HepG2 (cell line): ENCODE measurements around the gene OR6X1.

Experiments
- NFYB ChIP-seq: sonication (generic); formaldehyde crosslinking; IDR thresholded peaks from 2 replicates; pipeline ENCODE4 v1.4.0; 2020; ENCODE audit warnings: missing genetic modification reagents
- TF ChIP-seq, protein P1 (sequence below): sonication (generic); formaldehyde crosslinking; IDR thresholded peaks from 2 replicates; pipeline ENCODE4 v1.4.0; 2020; ENCODE audit warnings: missing genetic modification reagents, mild to moderate bottlenecking, borderline replicate concordance

DNA sequence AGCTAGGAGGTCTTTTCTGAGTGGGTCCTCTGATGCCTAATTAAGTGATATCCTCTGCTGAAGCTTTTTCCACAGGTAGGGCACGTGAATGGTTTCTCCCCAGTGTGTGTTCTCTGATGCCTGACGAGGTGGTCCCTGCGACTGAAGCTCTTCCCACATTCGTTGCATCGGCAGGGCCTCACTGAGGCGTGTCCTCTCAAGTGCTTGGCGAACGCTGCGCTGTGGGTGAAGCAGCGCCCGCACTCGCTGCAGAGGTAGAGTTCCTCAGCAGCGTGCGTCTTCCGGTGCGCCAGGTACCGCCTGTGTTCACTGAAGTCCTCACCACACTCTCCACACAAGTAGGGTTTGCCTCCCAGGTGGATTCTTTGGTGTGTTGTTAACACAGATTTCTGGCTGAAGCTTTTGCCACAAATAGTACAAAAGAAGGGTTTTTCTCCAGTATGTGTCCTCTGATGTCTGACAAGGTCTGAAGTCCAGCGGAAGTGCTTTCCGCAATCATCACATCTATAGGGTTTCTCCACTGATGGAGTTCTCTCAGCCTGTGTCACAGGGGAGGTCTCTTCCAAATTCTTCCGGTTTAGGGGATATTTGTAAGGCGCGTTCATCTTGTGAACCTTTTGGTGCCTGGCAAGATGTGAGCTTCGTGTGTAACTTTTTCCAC, 28.2 kb downstream of the OR6X1 start:
- TF ChIP-seq NFYB (CRISPR knock-in tag) = no peak
- TF ChIP-seq, protein P1, sequence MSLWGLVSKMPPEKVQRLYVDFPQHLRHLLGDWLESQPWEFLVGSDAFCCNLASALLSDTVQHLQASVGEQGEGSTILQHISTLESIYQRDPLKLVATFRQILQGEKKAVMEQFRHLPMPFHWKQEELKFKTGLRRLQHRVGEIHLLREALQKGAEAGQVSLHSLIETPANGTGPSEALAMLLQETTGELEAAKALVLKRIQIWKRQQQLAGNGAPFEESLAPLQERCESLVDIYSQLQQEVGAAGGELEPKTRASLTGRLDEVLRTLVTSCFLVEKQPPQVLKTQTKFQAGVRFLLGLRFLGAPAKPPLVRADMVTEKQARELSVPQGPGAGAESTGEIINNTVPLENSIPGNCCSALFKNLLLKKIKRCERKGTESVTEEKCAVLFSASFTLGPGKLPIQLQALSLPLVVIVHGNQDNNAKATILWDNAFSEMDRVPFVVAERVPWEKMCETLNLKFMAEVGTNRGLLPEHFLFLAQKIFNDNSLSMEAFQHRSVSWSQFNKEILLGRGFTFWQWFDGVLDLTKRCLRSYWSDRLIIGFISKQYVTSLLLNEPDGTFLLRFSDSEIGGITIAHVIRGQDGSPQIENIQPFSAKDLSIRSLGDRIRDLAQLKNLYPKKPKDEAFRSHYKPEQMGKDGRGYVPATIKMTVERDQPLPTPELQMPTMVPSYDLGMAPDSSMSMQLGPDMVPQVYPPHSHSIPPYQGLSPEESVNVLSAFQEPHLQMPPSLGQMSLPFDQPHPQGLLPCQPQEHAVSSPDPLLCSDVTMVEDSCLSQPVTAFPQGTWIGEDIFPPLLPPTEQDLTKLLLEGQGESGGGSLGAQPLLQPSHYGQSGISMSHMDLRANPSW (CRISPR knock-in tag) = no peak
